Thyroid gland (tissue), 4 donors: ENCODE results near the gene BMP4. TPM values are rescaled to one million over a fixed set of nuclear protein-coding genes. Genes with fewer than 3 reads are reported as not detected.

Source experiments
- DNase-seq, 2 donors: peaks; one replicate each; pipeline ENCODE4 v3.0.0-alpha.2; 2019
- H3K27ac ChIP-seq, 3 donors: fragments of 200-600 bp; sonication (generic); 1 replicate in 2 of 3; 2 replicates in 1 of 3; pipeline ENCODE4 v1.5.1; 2016 to 2019; ENCODE audit warnings: mild to moderate bottlenecking in 1 of 3, moderate library complexity in 1 of 3
- H3K27me3 ChIP-seq: fragments of 200-600 bp; sonication (generic); one replicate; pipeline ENCODE4 v1.5.1; 2019
- H3K36me3 ChIP-seq, 2 donors: fragments of 200-600 bp; sonication (generic); one replicate each; pipeline ENCODE4 v1.5.1; 2016 to 2019
- H3K4me1 ChIP-seq, 2 donors: fragments of 200-600 bp; sonication (generic); one replicate each; pipeline ENCODE4 v1.5.1; 2017 to 2019
- H3K4me3 ChIP-seq, 3 donors: fragments of 200-600 bp; sonication (generic); replicated peaks in 1 of 3; 1 replicate in 2 of 3; 2 replicates in 1 of 3; pipeline ENCODE4 v1.5.1; 2016; ENCODE audit warnings: mild to moderate bottlenecking in 1 of 3
- H3K9me3 ChIP-seq: fragments of 200-600 bp; sonication (generic); one replicate; pipeline ENCODE4 v1.5.1; 2017
- POLR2A ChIP-seq, 2 donors: fragments of 450-650 bp; IDR thresholded peaks; one replicate each; pipeline ENCODE4 v1.6.1; 2017; ENCODE audit warnings: antibody characterized with exemption in 2 of 2, mild to moderate bottlenecking in 2 of 2, moderate library complexity in 1 of 2
- WGBS, 2 donors: methylation state at CpG; one replicate each; pipeline ENCODE4 v1.1.5; 2017; 5-methylcytosine and 5-hydroxymethylcytosine counted together
- intact Hi-C: fragments of 100-400 bp; cut with DNase I; formaldehyde crosslinking; loops from one replicate; pipeline ENCODE4 v1.15.1; 2023
- total RNA-seq, 4 donors: library from RNA; depleted of rRNA; stranded (reverse); fragments of >200 nt; gene quantifications; one replicate each; pipeline ENCODE4 v1.2.3, GENCODE V29; 2016
- TF ChIP-seq, protein P1 (sequence below), 6 experiments: fragments of 200-600 bp in 3 of 6; fragments of 450-650 bp in 3 of 6; sonication (generic) in 3 of 6; IDR thresholded peaks; one replicate each; pipeline ENCODE4 v1.5.1; 2016 to 2019; ENCODE audit warnings: antibody characterized with exemption in 6 of 6, mild to moderate bottlenecking in 2 of 6, inconsistent platforms in 1 of 6, moderate library complexity in 1 of 6

Gene BMP4
- total RNA-seq, 4 donors from 2014 or later = 8.5 to 27.2 (median 11.6) TPM

DNA sequence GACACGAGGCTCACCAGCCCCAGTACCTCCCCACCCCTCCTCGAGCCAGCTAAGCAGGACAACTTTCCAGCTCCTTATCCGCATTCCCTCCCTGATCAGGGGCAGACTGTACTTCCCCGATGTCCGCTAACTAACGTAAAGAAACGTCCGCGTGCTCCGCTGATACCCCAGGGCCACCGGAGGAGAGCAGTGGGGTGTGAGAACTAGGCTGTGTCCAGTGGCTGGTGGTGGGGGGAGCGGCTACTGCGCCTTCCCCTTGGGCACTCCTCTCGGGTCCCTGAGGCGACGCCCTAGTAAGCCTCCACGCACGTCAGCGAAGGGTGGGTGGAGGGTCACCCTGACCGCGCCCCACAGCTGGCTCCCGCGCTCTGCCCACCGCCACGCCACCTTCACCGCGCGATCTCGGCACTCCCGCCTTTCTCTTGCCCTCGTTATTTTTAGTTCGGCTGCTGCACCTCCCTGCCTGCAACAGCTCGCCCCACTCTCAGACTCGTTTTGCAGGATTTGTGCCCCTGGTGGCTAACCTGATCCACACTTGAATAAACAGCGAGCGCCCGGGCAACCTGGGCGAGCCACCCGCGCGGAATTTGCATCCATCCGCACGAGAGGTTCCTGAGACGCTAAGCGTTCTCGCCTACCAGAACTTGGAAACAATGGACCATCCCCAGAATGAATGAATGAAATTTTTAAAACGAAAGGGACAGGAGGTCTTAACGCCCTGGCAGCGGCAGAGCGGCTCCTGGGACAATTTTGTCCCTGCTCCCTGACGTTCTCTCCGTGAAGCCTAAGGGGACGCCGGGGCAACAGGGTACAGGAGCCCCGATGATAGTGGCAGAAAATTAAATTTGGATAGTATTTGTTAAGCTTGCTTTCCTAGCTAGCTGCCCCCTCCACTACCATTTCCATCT lies 6.9 kb upstream of the BMP4 start:
- no peaks in the 10 kb centered on the region for H3K27me3 ChIP-seq
- no peaks in the 10 kb centered on the region for H3K9me3 ChIP-seq
- WGBS, 2 donors = 9 to 11% methylated on average over 34 to 51 of the region's 55 CpGs
- H3K4me1 ChIP-seq = peaks cover 0 to 14% of the 10 kb centered on the region in 2 donors
- peak overlapping the region in 1 of 3 donors; percentile 13 for H3K4me3 ChIP-seq
- peak; percentile 71 to 81 for DNase-seq
- intact Hi-C loops = no loop called here
- TF ChIP-seq, protein P1, sequence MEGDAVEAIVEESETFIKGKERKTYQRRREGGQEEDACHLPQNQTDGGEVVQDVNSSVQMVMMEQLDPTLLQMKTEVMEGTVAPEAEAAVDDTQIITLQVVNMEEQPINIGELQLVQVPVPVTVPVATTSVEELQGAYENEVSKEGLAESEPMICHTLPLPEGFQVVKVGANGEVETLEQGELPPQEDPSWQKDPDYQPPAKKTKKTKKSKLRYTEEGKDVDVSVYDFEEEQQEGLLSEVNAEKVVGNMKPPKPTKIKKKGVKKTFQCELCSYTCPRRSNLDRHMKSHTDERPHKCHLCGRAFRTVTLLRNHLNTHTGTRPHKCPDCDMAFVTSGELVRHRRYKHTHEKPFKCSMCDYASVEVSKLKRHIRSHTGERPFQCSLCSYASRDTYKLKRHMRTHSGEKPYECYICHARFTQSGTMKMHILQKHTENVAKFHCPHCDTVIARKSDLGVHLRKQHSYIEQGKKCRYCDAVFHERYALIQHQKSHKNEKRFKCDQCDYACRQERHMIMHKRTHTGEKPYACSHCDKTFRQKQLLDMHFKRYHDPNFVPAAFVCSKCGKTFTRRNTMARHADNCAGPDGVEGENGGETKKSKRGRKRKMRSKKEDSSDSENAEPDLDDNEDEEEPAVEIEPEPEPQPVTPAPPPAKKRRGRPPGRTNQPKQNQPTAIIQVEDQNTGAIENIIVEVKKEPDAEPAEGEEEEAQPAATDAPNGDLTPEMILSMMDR (IDR thresholded peaks at IDR 0.05) = peak in 5 of 6 experiments; percentile 24 to 59 (median 53)
- TF ChIP-seq POLR2A (IDR thresholded peaks at IDR 0.05) = no peak
- H3K36me3 ChIP-seq = no peaks in the 10 kb centered on the region
- H3K27ac ChIP-seq = no peak overlapping the region

DNA sequence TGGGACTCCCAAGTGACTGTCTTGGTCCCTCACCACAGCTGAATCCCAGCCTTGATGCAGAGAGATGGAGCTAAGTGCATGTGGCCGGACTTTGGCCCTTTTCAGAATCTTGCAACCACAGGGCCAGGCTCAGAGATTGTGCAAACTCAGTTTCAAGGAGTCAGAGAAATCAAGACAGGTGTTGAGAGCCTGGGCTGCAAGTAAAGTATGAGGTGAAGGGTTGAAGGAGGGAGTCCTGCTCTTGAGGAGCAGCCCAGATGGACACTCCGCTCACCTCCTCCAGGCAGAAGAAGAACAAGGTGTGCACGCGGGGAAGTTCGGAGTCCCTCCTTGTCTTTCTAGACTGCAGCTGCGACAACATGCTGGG lies 6.3 kb upstream of the BMP4 start:
- WGBS, 2 donors = 38 to 58% methylated on average over 5 to 6 of the region's 6 CpGs
- TF ChIP-seq POLR2A (IDR thresholded peaks at IDR 0.05) = no peak
- TF ChIP-seq, protein P1 (IDR thresholded peaks at IDR 0.05) = no peak
- Histone ChIP-seq H3K36me3 (no peaks in the 10 kb centered on the region), H3K27me3 (no peaks in the 10 kb centered on the region), H3K9me3 (no peaks in the 10 kb centered on the region), H3K4me3 (no peak overlapping the region), H3K4me1 (peaks cover 0 to 14% of the 10 kb centered on the region in 2 donors), H3K27ac (no peak overlapping the region)
- DNase-seq = no peak
- intact Hi-C loops = no loop called here

DNA sequence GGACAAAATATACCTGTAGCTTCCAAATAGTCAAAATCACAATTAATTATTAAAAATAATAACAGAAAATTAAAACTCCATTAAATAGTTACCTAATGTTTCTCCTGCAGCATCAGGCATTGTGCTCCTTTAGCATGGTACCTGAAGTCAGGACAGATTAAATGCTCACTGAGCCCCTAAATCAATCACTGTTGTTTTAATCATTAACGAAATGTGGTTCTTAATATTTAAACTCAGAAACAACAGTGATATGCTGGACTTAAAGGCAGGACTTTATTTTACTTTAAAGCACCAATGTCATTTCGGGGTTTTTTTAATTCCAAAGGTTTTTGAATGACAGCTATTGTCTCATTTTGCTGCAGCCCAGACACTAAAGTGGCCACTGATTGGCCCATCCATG lies 2.0 kb upstream of the BMP4 start:
- Histone ChIP-seq H3K4me3 (no peak overlapping the region), H3K27ac (no peak overlapping the region), H3K36me3 (no peaks in the 10 kb centered on the region), H3K4me1 (peaks cover 9 to 24% of the 10 kb centered on the region in 2 donors), H3K27me3 (no peaks in the 10 kb centered on the region), H3K9me3 (no peaks in the 10 kb centered on the region)
- intact Hi-C loops = loop anchor here (10.0 kb wide), 1 partner anchor 386 kb away; no protein-coding TSS in a partner anchor
- 96 to 98% methylated on average over 2 of the region's 2 CpGs for WGBS, 2 donors
- TF ChIP-seq, protein P1 (IDR thresholded peaks at IDR 0.05) = no peak
- no peak for TF ChIP-seq POLR2A (IDR thresholded peaks at IDR 0.05)
- no peak for DNase-seq

DNA sequence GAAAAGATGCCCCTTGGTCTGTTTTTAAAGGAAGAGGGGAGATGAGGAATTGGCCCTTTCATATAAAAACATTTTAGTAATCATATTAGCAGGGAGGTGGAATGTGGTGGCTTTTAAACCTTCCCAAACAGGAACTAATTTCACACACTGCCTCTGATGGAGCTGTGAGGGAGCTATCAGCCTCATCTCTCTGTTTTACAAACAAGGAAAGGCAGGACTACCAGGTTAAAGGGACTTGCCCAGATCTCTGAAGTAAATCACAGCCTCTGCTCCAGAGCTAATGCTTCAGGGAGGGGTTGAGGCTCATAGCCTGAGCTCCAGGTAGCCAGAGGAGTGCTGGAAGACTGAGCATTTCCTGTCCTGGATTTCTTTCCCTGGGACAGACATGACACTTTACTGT lies 1.1 kb upstream of the BMP4 start:
- H3K27me3 ChIP-seq = no peaks in the 10 kb centered on the region

DNA sequence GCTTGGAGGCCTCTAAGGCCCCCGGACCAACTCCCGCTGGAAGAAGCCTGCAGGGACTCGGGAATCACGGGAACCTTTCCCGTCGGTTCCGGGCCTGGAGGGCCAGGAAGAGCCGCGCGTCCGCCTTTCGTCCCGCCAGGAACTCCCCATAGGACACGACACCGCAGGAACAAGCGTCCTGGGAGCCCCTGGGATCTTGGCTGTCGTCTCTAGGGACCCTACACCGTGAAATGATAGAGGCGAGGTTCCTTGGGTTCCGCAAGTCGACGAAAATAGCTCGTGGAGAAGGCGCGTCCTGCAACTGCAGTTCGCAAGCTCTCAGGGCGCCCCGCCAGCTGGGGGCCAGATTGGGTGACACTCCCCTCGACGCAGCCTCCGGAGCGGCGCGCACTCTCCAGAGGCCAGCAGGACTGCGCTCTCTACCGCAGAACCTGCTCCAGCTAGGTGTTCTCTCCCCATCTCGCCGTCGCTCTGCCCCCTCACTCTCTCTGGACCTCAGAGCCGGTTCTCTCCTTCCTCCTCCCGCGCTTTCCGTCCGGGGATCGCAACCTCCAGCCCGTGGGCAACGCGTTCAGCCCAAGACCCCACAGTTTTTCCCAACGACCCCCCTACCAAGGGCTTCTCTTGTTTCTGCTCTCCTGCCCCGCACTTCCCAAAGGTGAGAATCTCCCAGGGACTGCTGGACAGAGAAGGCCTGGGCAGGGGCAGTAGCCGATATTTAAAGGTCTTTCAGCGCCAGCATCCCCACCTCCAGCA lies 776 bp downstream of the BMP4 start:
- intact Hi-C loops = loop anchor here (10.0 kb wide), 1 partner anchor 389 kb away; no protein-coding TSS in a partner anchor
- no peaks in the 10 kb centered on the region for H3K27me3 ChIP-seq
- 2% methylated on average over 27 to 34 of the region's 52 CpGs for WGBS, 2 donors
- H3K4me1 ChIP-seq = peaks cover 21 to 30% of the 10 kb centered on the region in 2 donors
- peak in 1 of 2 donors; percentile 41 for TF ChIP-seq POLR2A (IDR thresholded peaks at IDR 0.05)
- TF ChIP-seq, protein P1 (IDR thresholded peaks at IDR 0.05) = no peak
- peak overlapping the region in 2 of 3 donors; percentile 13 to 57 for H3K27ac ChIP-seq
- peak; percentile 61 to 74 for DNase-seq
- no peaks in the 10 kb centered on the region for H3K9me3 ChIP-seq
- no peaks in the 10 kb centered on the region for H3K36me3 ChIP-seq
- peak overlapping the region in 2 of 3 donors; percentile 42 to 64 for H3K4me3 ChIP-seq

More for the DNA sequence above, 1.1 kb upstream of the BMP4 start:
- no peaks in the 10 kb centered on the region for H3K36me3 ChIP-seq
- H3K27ac ChIP-seq = no peak overlapping the region
- intact Hi-C loops = loop anchor here (10.0 kb wide), 1 partner anchor 387 kb away; no protein-coding TSS in a partner anchor
- no peak overlapping the region for H3K4me3 ChIP-seq
- no peaks in the 10 kb centered on the region for H3K9me3 ChIP-seq
- no peak for TF ChIP-seq POLR2A (IDR thresholded peaks at IDR 0.05)
- peaks cover 9 to 16% of the 10 kb centered on the region in 2 donors for H3K4me1 ChIP-seq
- DNase-seq = no peak
